SK-N-SH treated with all-trans-retinoic acid at 6 μM for 48 hours (cell line): ENCODE results near the gene STAG2.

Experiments used
- ARNTL ChIP-seq: fragments of 450-650 bp; formaldehyde crosslinking; IDR thresholded peaks from 2 replicates; pipeline ENCODE4 v1.5.0; 2020; ENCODE audit warnings: low read depth, mild to moderate bottlenecking, moderate library complexity, borderline replicate concordance
- BACH2 ChIP-seq: fragments of 250-450 bp; sonication (Bioruptor Pico); IDR thresholded peaks from 2 replicates; pipeline ENCODE4 v1.9.0; 2021; ENCODE audit warnings: mild to moderate bottlenecking, borderline replicate concordance
- CSDC2 ChIP-seq: fragments of 250-450 bp; sonication (Bioruptor Pico); IDR thresholded peaks from 2 replicates; pipeline ENCODE4 v1.5.0; 2020; ENCODE audit warnings: mild to moderate bottlenecking, moderate library complexity
- ISL1 ChIP-seq: fragments of 250-450 bp; sonication (Bioruptor Pico); IDR thresholded peaks from 2 replicates; pipeline ENCODE4 v2.1.2; 2022; ENCODE audit warnings: mild to moderate bottlenecking, moderate library complexity
- OSR1 ChIP-seq: fragments of 250-450 bp; sonication (Bioruptor Pico); IDR thresholded peaks from 2 replicates; pipeline ENCODE4 v1.8.0; 2022; ENCODE audit warnings: moderate library complexity, mild to moderate bottlenecking, inconsistent platforms
- ZC3H10 ChIP-seq: fragments of 250-450 bp; sonication (Bioruptor Pico); IDR thresholded peaks from 2 replicates; pipeline ENCODE4 v1.5.1; 2021; ENCODE audit warnings: mild to moderate bottlenecking, moderate library complexity
- ZFP30 ChIP-seq: fragments of 450-650 bp; formaldehyde crosslinking; IDR thresholded peaks from 2 replicates; pipeline ENCODE4 v1.5.0; 2022; ENCODE audit warnings: mild to moderate bottlenecking, moderate library complexity
- ZNF8 ChIP-seq: fragments of 450-650 bp; formaldehyde crosslinking; IDR thresholded peaks from 2 replicates; pipeline ENCODE4 v1.5.0; 2020; ENCODE audit warnings: mild to moderate bottlenecking, moderate library complexity
- TF ChIP-seq, protein P1 (sequence below): fragments of 250-450 bp; sonication (Bioruptor Pico); IDR thresholded peaks from 2 replicates; pipeline ENCODE4 v1.5.1; 2021; ENCODE audit warnings: mild to moderate bottlenecking, moderate library complexity
- TF ChIP-seq, protein P2 (sequence below): fragments of 250-450 bp; sonication (Bioruptor Pico); IDR thresholded peaks from 2 replicates; pipeline ENCODE4 v1.5.1; 2020; ENCODE audit warnings: low read depth, mild to moderate bottlenecking, moderate library complexity

DNA sequence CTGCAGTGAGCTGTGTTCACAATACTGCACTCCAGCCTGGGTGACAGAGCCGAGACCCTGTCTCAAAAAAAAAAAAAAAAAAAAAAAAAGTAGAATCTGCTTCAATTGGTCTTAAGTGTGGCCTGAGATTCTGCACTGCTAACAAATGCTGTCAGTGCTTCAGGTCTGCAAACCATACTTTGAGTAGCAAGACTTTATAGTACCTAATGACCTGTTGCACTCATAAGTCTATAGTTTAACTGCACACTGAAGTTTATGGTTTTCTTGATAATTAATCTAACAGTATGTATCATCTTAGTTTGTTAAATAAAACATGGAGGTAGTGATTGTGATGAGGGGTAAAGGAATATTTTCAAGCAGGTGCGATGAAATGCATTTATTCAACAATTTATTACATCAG lies 135.6 kb downstream of the STAG2 start:
- TF ChIP-seq, protein P1, sequence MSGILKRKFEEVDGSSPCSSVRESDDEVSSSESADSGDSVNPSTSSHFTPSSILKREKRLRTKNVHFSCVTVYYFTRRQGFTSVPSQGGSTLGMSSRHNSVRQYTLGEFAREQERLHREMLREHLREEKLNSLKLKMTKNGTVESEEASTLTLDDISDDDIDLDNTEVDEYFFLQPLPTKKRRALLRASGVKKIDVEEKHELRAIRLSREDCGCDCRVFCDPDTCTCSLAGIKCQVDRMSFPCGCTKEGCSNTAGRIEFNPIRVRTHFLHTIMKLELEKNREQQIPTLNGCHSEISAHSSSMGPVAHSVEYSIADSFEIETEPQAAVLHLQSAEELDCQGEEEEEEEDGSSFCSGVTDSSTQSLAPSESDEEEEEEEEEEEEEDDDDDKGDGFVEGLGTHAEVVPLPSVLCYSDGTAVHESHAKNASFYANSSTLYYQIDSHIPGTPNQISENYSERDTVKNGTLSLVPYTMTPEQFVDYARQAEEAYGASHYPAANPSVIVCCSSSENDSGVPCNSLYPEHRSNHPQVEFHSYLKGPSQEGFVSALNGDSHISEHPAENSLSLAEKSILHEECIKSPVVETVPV (CRISPR knock-in tag), result no peak
- TF ChIP-seq, protein P2, sequence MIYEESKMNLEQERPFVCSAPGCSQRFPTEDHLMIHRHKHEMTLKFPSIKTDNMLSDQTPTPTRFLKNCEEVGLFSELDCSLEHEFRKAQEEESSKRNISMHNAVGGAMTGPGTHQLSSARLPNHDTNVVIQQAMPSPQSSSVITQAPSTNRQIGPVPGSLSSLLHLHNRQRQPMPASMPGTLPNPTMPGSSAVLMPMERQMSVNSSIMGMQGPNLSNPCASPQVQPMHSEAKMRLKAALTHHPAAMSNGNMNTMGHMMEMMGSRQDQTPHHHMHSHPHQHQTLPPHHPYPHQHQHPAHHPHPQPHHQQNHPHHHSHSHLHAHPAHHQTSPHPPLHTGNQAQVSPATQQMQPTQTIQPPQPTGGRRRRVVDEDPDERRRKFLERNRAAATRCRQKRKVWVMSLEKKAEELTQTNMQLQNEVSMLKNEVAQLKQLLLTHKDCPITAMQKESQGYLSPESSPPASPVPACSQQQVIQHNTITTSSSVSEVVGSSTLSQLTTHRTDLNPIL (CRISPR knock-in tag), result no peak
- TF ChIP-seq BACH2 (no peak), ZNF8 (CRISPR knock-in tag) (no peak), ZC3H10 (CRISPR knock-in tag) (no peak), ARNTL (CRISPR knock-in tag) (no peak), ZFP30 (CRISPR knock-in tag) (no peak), CSDC2 (CRISPR knock-in tag) (no peak), OSR1 (CRISPR knock-in tag) (no peak), ISL1 (no peak)
